Nephron (organoid): ENCODE measurements around the gene LDLR.
A peak's percentile ranks its signal among the peaks of the same experiment; 100 is the strongest.
"Not testable (repeated sequence)": the region's sequence is repeated elsewhere in the genome, so short reads cannot be mapped to it uniquely, and the experiment has no call there.

Experiments used
- H3K27ac Mint-ChIP-seq, 3 experiments: 2 replicates each; pipeline ENCODE4 v1.8.0; 2020; ENCODE audit warnings: mixed read lengths in 3 of 3, mild to moderate bottlenecking in 2 of 3, moderate library complexity in 1 of 3
- H3K27me3 Mint-ChIP-seq: 2 replicates; pipeline ENCODE4 v1.8.0; 2021; ENCODE audit warnings: low read depth, mild to moderate bottlenecking, moderate library complexity, mixed read lengths
- H3K36me3 Mint-ChIP-seq: 2 replicates; pipeline ENCODE4 v1.8.0; 2020; ENCODE audit warnings: low read depth, mixed read lengths
- H3K4me1 Mint-ChIP-seq: 2 replicates; pipeline ENCODE4 v1.8.0; 2020; ENCODE audit warnings: mixed read lengths
- H3K4me3 Mint-ChIP-seq, 3 experiments: 2 replicates each; pipeline ENCODE4 v1.8.0; 2020; ENCODE audit warnings: mild to moderate bottlenecking in 3 of 3, mixed read lengths in 3 of 3, moderate library complexity in 2 of 3
- H3K9me3 Mint-ChIP-seq: 2 replicates; pipeline ENCODE4 v1.8.0; 2020; ENCODE audit warnings: mixed read lengths
- TF ChIP-seq, protein P1 (sequence below), 3 experiments: fragments of 200-600 bp; sonication (generic); IDR thresholded peaks; one replicate each; pipeline ENCODE4 v1.5.0; 2021; ENCODE audit warnings: antibody characterized with exemption in 3 of 3; ENCODE audit not compliant: unreplicated experiment in 3 of 3

The LDLR gene

DNA sequence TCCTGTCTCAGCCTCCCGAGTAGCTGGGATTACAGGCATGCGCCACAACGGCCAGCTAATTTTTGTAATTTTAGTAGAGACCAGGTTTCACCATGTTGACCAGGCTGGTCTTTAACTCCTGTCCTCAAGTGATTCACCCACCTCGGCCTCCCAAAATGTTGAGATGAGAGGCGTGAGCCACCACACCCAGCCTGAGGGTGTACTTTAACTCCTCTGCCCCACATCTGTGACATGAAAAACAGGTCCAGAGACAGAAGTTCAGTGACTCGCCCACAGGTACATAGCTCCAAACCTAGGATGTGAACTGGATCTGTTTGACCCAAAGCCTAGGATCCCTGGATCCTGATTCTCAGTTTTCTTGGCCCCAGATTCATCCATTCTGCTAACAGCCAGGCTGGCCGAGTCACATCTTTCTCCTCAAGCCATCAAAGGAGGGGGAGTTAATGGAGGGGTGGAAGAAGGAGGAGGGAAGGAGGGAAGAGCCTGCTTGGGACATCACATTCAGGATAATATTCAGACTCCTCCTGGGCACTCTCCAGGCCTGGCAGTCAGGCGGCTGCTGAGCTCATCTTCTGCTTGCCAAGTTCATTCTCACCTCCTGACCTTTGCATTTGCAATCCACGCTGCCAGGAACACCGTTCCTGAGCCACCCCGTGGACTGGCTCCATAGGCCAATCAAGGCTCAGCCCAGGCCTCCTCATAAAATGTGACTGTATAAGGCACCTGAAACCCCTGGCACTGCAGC, 63.2 kb downstream of the LDLR start:
- Mint-ChIP-seq H3K4me3 (peak overlapping the region; percentile 48 to 68 (median 52)), H3K27ac (peak overlapping the region; percentile 87 to 93 (median 93)), H3K9me3 (no peaks in the 10 kb centered on the region), H3K27me3 (no peaks in the 10 kb centered on the region), H3K36me3 (peaks cover 4% of the 10 kb centered on the region), H3K4me1 (peaks cover 33% of the 10 kb centered on the region)
- TF ChIP-seq, protein P1, sequence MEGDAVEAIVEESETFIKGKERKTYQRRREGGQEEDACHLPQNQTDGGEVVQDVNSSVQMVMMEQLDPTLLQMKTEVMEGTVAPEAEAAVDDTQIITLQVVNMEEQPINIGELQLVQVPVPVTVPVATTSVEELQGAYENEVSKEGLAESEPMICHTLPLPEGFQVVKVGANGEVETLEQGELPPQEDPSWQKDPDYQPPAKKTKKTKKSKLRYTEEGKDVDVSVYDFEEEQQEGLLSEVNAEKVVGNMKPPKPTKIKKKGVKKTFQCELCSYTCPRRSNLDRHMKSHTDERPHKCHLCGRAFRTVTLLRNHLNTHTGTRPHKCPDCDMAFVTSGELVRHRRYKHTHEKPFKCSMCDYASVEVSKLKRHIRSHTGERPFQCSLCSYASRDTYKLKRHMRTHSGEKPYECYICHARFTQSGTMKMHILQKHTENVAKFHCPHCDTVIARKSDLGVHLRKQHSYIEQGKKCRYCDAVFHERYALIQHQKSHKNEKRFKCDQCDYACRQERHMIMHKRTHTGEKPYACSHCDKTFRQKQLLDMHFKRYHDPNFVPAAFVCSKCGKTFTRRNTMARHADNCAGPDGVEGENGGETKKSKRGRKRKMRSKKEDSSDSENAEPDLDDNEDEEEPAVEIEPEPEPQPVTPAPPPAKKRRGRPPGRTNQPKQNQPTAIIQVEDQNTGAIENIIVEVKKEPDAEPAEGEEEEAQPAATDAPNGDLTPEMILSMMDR (IDR thresholded peaks at IDR 0.05; ENCODE audit: unreplicated experiment in 3 of 3), result no peak

DNA sequence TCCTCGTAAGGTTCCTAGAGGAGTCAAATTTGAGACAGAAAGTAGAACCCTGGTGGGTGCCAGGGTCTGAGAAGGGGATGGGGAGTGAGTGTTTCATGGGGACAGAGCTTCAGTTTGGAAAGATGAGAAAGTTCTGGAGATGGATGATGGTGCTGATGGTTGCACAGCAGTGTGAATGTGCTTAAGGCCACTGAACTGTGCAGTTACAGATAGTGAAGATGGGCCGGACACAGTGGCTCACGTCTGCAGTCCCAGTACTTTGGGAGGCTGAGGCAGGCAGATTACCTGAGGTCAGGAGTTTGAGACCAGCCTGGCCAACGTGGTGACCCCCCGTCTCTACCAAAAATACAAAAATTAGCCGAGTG, 65.4 kb downstream of the LDLR start:
- H3K27ac Mint-ChIP-seq, result peak overlapping the region; percentile 34 to 43 (median 36)

DNA sequence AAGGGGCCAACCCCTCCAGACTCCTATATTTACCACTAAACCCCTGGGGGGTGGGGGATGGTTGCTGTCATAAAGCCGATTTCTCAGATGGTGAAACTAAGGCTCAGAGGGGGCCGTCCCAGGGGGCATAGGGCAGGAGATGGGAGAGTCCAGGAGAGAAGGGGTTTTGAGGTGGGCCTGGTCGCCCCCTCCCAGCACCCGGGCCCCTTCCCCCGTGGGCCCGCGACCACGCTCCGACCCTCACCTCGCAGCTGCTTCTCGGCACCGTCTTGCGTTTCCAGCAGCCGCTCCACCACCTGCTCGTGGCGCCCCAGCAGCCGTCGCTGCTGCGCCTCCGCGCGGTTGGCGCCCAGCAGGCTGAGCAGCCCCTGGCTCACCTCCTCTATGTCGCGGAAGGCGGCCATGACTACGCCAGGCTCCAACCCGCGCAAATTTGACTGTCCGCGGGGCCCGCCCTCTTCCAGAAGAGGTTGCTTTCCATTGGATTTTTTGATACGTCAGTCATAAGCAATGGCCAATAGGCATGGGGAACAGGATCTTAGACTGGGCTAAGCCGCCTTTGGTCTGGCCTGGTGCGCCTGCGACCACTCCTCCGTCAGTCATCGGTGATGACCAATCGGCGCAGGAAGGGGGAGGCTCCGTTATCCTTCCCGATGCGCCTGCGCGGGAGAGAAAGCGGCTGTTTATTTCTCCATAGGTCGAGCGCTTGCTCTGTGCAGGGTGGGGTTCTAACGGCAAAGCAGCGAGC, 66.3 kb downstream of the LDLR start, which contains the start of gene SPC24:
Gene SPC24 (minus strand): TSS at position 410 of the 748 bp plus-strand sequence. CDS start 6 bp downstream, at position 404.
- Mint-ChIP-seq H3K27me3 (no peaks in the 10 kb centered on the region), H3K36me3 (peaks cover 8% of the 10 kb centered on the region), H3K9me3 (peaks cover 3% of the 10 kb centered on the region), H3K27ac (peak within 1 kb of the TSS; percentile 88 to 96 (median 96)), H3K4me1 (peaks cover 49% of the 10 kb centered on the region), H3K4me3 (peak within 1 kb of the TSS; percentile 83 to 88 (median 88))
- TF ChIP-seq, protein P1 (IDR thresholded peaks at IDR 0.05; ENCODE audit: unreplicated experiment in 3 of 3), result no peak

More for the DNA sequence above, 65.4 kb downstream of the LDLR start:
- Mint-ChIP-seq H3K9me3 (no peaks in the 10 kb centered on the region), H3K27me3 (no peaks in the 10 kb centered on the region), H3K36me3 (peaks cover 4% of the 10 kb centered on the region), H3K4me3 (peak overlapping the region; percentile 83 to 88 (median 88)), H3K4me1 (peaks cover 42% of the 10 kb centered on the region)
- TF ChIP-seq, protein P1 (IDR thresholded peaks at IDR 0.05; ENCODE audit: unreplicated experiment in 3 of 3), result no peak

GRCh38 chr19:11159598-11160439, 70.6 kb downstream of the LDLR start:
- peaks cover 35% of the 10 kb centered on the region for H3K4me1 Mint-ChIP-seq
- peaks cover 3% of the 10 kb centered on the region for H3K9me3 Mint-ChIP-seq
- H3K4me3 Mint-ChIP-seq, result peak overlapping the region in 1 of 3 experiments; percentile 33
- no peaks in the 10 kb centered on the region for H3K27me3 Mint-ChIP-seq
- peaks cover 21% of the 10 kb centered on the region for H3K36me3 Mint-ChIP-seq
- TF ChIP-seq, protein P1 (IDR thresholded peaks at IDR 0.05; ENCODE audit: unreplicated experiment in 3 of 3), result peak in 1 of 3 experiments; percentile 8
- H3K27ac Mint-ChIP-seq, result peak overlapping the region; percentile 55 to 93 (median 84)

DNA sequence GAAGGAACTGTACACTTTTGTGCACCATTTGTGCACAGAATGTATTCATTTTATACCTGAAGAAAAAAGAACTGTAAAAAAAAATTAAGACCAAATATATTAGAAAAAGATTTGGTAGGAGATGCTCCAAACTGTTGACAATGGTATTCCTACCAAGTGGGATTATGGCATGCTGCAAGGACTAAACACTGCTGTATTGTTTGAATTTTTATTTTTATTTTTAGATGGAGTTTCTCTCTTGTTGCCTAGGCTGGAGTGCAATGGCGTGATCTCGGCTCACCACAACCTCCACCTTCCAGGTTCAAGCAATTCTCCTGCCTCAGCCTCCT, 71.1 kb downstream of the LDLR start:
- H3K4me3 Mint-ChIP-seq, H3K9me3 Mint-ChIP-seq, H3K27me3 Mint-ChIP-seq: not testable (repeated sequence)
- peaks cover 27% of the 10 kb centered on the region for H3K36me3 Mint-ChIP-seq
- peak overlapping the region; percentile 55 to 93 (median 84) for H3K27ac Mint-ChIP-seq
- H3K4me1 Mint-ChIP-seq, result peaks cover 40% of the 10 kb centered on the region

- Mint-ChIP-seq H3K36me3 (peaks cover 55% of the 10 kb centered on the region), H3K27me3 (no peaks in the 10 kb centered on the region), H3K4me3 (no peak overlapping the region), H3K4me1 (peaks cover 31% of the 10 kb centered on the region), H3K9me3 (peaks cover 3% of the 10 kb centered on the region), H3K27ac (peak overlapping the region; percentile 1 to 97 (median 61))
- TF ChIP-seq, protein P1 (IDR thresholded peaks at IDR 0.05; ENCODE audit: unreplicated experiment in 3 of 3), result no peak
Observed at GRCh38 chr19:11164296-11164695, 75.0 kb downstream of the LDLR start.
